CD4-positive, alpha-beta T cell (primary cell): Measurements from ENCODE around the gene STK40. TPM values are rescaled to one million over a fixed set of nuclear protein-coding genes. Genes with fewer than 3 reads are reported as not detected.

Experiments used
- ATAC-seq: fragments of 200-7000 bp; cut with Tn5 transposase; one replicate; pipeline ENCODE4 v1.10.0; 2022; ENCODE audit warnings: mild to moderate bottlenecking; ENCODE audit not compliant: poor library complexity
- CTCF ChIA-PET: fragments of 350-600 bp; sonication (Branson Sonifier 250); formaldehyde crosslinking; loops from one replicate; lab custom pipeline; 2021; ENCODE audit warnings: antibody characterized with exemption, inconsistent platforms; lab: Charles Lee
- POLR2A ChIA-PET: fragments of 350-600 bp; sonication (Branson Sonifier 250); formaldehyde crosslinking; loops from one replicate; lab custom pipeline; 2021; ENCODE audit warnings: antibody characterized with exemption, inconsistent platforms; lab: Charles Lee
- DNase-seq, 14 experiments: peaks; one replicate each; pipeline ENCODE4 v3.0.0-alpha.2; 2013 to 2020; ENCODE audit warnings: mixed read lengths in 2 of 14
- H3K27ac ChIP-seq, 2 donors: one replicate each; pipeline versions ENCODE4 v1.5.1 to v1.7.0; 2013; ENCODE audit warnings: low read length in 2 of 2, low read depth in 1 of 2, mild to moderate bottlenecking in 1 of 2
- H3K27me3 ChIP-seq, 2 experiments: 1 replicate in 1 of 2; 2 replicates in 1 of 2; pipeline versions ENCODE4 v1.6.1 to v1.7.0; 2013; ENCODE audit warnings: low read length in 2 of 2, control low read depth in 1 of 2, mild to moderate bottlenecking in 1 of 2, moderate library complexity in 1 of 2; ENCODE audit not compliant: insufficient read depth in 2 of 2, control insufficient read depth in 1 of 2
- H3K36me3 ChIP-seq: one replicate; pipeline ENCODE4 v1.6.1; 2013; ENCODE audit warnings: low read length, control low read depth; ENCODE audit not compliant: insufficient read depth
- H3K4me1 ChIP-seq: one replicate; pipeline ENCODE4 v1.6.1; 2013; ENCODE audit warnings: low read length, control low read depth; ENCODE audit not compliant: insufficient read depth
- H3K4me3 ChIP-seq: one replicate; pipeline ENCODE4 v1.5.1; 2013; ENCODE audit warnings: mild to moderate bottlenecking, low read length, moderate library complexity
- H3K9me3 ChIP-seq, 2 experiments: 1 replicate in 1 of 2; 2 replicates in 1 of 2; pipeline versions ENCODE4 v1.6.1 to v1.7.0; 2013; ENCODE audit warnings: low read length in 2 of 2, mild to moderate bottlenecking in 2 of 2, control low read depth in 1 of 2, moderate library complexity in 1 of 2; ENCODE audit not compliant: control insufficient read depth in 1 of 2, insufficient read depth in 1 of 2
- H3K27ac Mint-ChIP-seq: one replicate; pipeline ENCODE4 v1.8.0; 2020; ENCODE audit warnings: mixed read lengths
- H3K27me3 Mint-ChIP-seq: one replicate; pipeline ENCODE4 v1.8.0; 2021; ENCODE audit warnings: mixed read lengths
- H3K36me3 Mint-ChIP-seq: one replicate; pipeline ENCODE4 v1.8.0; 2021; ENCODE audit warnings: low read depth, mixed read lengths
- H3K4me1 Mint-ChIP-seq: one replicate; pipeline ENCODE4 v1.8.0; 2021; ENCODE audit warnings: low read depth, mixed read lengths
- H3K4me3 Mint-ChIP-seq: one replicate; pipeline ENCODE4 v1.8.0; 2020; ENCODE audit warnings: mild to moderate bottlenecking, mixed read lengths
- H3K9me3 Mint-ChIP-seq: one replicate; pipeline ENCODE4 v1.8.0; 2020; ENCODE audit warnings: mixed read lengths
- CTCF ChIP-seq: fragments of 200-600 bp; IDR thresholded peaks from one replicate; pipeline ENCODE4 v1.8.0; 2022; ENCODE audit warnings: antibody characterized with exemption, mild to moderate bottlenecking
- intact Hi-C, 2 experiments: fragments of 100-400 bp; cut with DNase I in 1 of 2; cut with micrococcal nuclease in 1 of 2; formaldehyde crosslinking; loops; one replicate each; pipeline versions ENCODE4 v1.15.1 to v1.9.0; 2023 to 2025; cut with DNase I, micrococcal nuclease
- total RNA-seq, 174 experiments: library from RNA in 2 of 174; stranded (reverse) in 2 of 174; gene quantifications; one replicate each; pipeline ENCODE4 v1.2.3 and lab custom pipeline; 2021 to 2026

The STK40 gene
- total RNA-seq, 2 experiments from 2014 or later: 17.8 to 20.7 TPM

- Mint-ChIP-seq H3K36me3 (peaks cover 36% of the 10 kb centered on the region), H3K27ac (peak overlapping the region; percentile 78), H3K27me3 (no peaks in the 10 kb centered on the region), H3K4me1 (peaks cover 16% of the 10 kb centered on the region), H3K4me3 (peak overlapping the region; percentile 94), H3K9me3 (no peaks in the 10 kb centered on the region)
- intact Hi-C loops: loop anchor here (2.0 to 5.0 kb wide), 4 partner anchors 45 to 75 kb away; no protein-coding TSS in a partner anchor
- peak; percentile 98 for ATAC-seq
- TF ChIP-seq CTCF: no peak
- POLR2A ChIA-PET: interaction anchor here (0.6 to 2.2 kb wide), 10 partner anchors 13 to 376 kb away, joined by 3 to 19 read pairs (median 8); partner anchors contain the start of genes AGO3, EVA1B, MAP7D1 and STK40
- H3K4me3 ChIP-seq: peak overlapping the region; percentile 64
- no peaks in the 10 kb centered on the region for H3K9me3 ChIP-seq
- CTCF ChIA-PET: interaction anchor here (0.5 to 1.9 kb wide), 11 partner anchors 17 to 158 kb away, joined by 3 to 13 read pairs (median 4); partner anchors contain the start of genes EVA1B, LSM10 and TRAPPC3
- H3K27me3 ChIP-seq: no peaks in the 10 kb centered on the region
- peak overlapping the region in 1 of 2 donors; percentile 34 for H3K27ac ChIP-seq
- H3K36me3 ChIP-seq: peaks cover 24% of the 10 kb centered on the region
- H3K4me1 ChIP-seq: peaks cover 24% of the 10 kb centered on the region
- DNase-seq: peak; percentile 85 to 96 (median 90)
These were observed 78.7 kb downstream of the STK40 start for GRCh38 chr1:36306902-36307456.

DNA sequence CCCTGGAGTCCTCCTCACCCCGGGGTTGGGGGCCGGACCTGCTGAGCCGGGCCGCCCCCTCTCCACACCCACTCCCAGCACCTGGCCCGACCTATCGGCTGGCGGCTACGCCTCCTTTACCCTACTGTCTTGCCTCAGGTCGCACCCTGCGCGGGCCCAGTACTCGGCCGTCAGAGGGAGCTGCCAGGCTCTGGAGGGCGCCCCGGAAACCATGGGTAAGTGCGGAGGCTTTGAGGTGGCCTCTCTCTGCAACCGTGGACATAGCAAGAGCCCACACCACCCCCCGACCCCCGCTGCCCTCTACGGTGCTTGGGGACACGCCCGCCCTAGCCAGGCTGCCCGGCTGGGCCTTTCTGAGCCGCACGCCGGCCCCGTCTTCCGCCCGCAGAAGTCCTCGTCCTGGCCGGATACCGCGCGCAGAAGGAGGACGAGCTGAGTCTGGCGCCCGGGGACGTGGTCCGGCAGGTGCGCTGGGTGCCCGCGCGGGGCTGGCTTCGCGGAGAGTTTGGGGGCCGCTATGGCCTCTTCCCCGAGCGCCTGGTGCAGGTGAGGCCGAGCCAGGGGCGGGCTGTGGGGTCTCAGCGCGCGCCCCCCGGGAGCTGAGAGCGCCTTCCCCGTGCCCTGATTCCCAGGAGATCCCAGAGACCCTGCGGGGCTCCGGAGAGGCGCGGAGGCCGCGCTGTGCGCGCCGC lies 79.4 kb downstream of the STK40 start, which contains the start of gene SH3D21:
Gene SH3D21 (plus strand): TSS at position 159 of the 692 bp plus-strand sequence. CDS start 53 bp downstream, at position 212.
- H3K36me3 Mint-ChIP-seq: peaks cover 42% of the 10 kb centered on the region
- POLR2A ChIA-PET: interaction anchor here (0.6 to 2.2 kb wide), 13 partner anchors 13 to 376 kb away, joined by 3 to 19 read pairs (median 6); partner anchors contain the start of genes AGO3, EVA1B, MAP7D1 and STK40
- peak within 1 kb of the TSS; percentile 78 for H3K27ac Mint-ChIP-seq
- H3K27ac ChIP-seq: peak within 1 kb of the TSS; percentile 34 to 45
- H3K9me3 ChIP-seq: no peaks in the 10 kb centered on the region
- peaks cover 16% of the 10 kb centered on the region for H3K4me1 Mint-ChIP-seq
- H3K9me3 Mint-ChIP-seq: no peaks in the 10 kb centered on the region
- TF ChIP-seq CTCF: peak; percentile 23
- H3K36me3 ChIP-seq: peaks cover 31% of the 10 kb centered on the region
- intact Hi-C loops: loop anchor here (2.0 to 5.0 kb wide), 4 partner anchors 46 to 76 kb away; no protein-coding TSS in a partner anchor
- H3K27me3 ChIP-seq: no peaks in the 10 kb centered on the region
- ATAC-seq (peak; percentile 31), DNase-seq (peak in 12 of 14 experiments; percentile 33 to 76 (median 50))
- H3K4me3 Mint-ChIP-seq: peak within 1 kb of the TSS; percentile 94
- CTCF ChIA-PET: interaction anchor here (0.7 to 1.9 kb wide), 12 partner anchors 17 to 157 kb away, joined by 3 to 13 read pairs (median 4); partner anchors contain the start of genes EVA1B, LSM10 and TRAPPC3
- H3K4me3 ChIP-seq: peak within 1 kb of the TSS; percentile 64
- peaks cover 24% of the 10 kb centered on the region for H3K4me1 ChIP-seq
- no peaks in the 10 kb centered on the region for H3K27me3 Mint-ChIP-seq

DNA sequence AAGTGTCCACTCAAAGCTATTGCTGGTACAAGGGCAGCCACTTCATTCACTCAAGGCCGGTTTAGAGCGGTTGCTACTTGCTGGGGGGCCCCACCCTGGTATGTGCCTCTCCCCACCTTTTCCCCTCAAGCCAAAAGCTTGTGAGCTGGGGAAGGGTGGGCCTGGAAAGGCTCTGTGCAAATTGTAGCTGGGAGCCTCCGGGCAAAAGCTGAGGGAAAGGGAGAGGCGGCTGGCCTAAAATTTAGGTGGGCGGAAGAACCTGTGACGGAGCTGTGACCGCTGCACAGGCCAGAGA lies 79.9 kb downstream of the STK40 start:
- H3K27ac Mint-ChIP-seq: no peak overlapping the region
- no peak for DNase-seq
- peak overlapping the region; percentile 64 for H3K4me3 ChIP-seq
- no peak for TF ChIP-seq CTCF
- H3K36me3 ChIP-seq: peaks cover 35% of the 10 kb centered on the region
- H3K27me3 ChIP-seq: no peaks in the 10 kb centered on the region
- peak overlapping the region; percentile 29 to 45 for H3K27ac ChIP-seq
- peaks cover 24% of the 10 kb centered on the region for H3K4me1 ChIP-seq
- intact Hi-C loops: loop anchor here (2.0 to 5.0 kb wide), 4 partner anchors 46 to 76 kb away; no protein-coding TSS in a partner anchor
- peaks cover 47% of the 10 kb centered on the region for H3K36me3 Mint-ChIP-seq
- peaks cover 16% of the 10 kb centered on the region for H3K4me1 Mint-ChIP-seq
- peak overlapping the region; percentile 77 for H3K4me3 Mint-ChIP-seq
- H3K9me3 Mint-ChIP-seq: no peaks in the 10 kb centered on the region
- ChIA-PET POLR2A (interaction anchor here (0.8 to 2.2 kb wide), 11 partner anchors 14 to 157 kb away, joined by 3 to 19 read pairs (median 7); partner anchors contain the start of genes EVA1B, MAP7D1, STK40 and THRAP3), CTCF (interaction anchor here (1.3 to 1.9 kb wide), 6 partner anchors 18 to 156 kb away, joined by 3 to 13 read pairs (median 6); partner anchors contain the start of genes EVA1B and TRAPPC3)
- no peaks in the 10 kb centered on the region for H3K9me3 ChIP-seq
- ATAC-seq: no peak
- no peaks in the 10 kb centered on the region for H3K27me3 Mint-ChIP-seq
